Tibial nerve (tissue), 4 donors: ENCODE data around the gene GTF2E1.

ENCODE experiments used
- CTCF ChIP-seq, 5 experiments: fragments of 200-600 bp in 3 of 5; fragments of 450-650 bp in 2 of 5; sonication (generic) in 3 of 5; IDR thresholded peaks; one replicate each; pipeline ENCODE4 v1.5.1; 2016 to 2019; ENCODE audit warnings: antibody characterized with exemption in 5 of 5, mild to moderate bottlenecking in 3 of 5, moderate library complexity in 2 of 5
- EP300 ChIP-seq, 2 donors: sonication (generic); formaldehyde crosslinking; IDR thresholded peaks; one replicate each; pipeline ENCODE4 v1.6.1; 2017; ENCODE audit warnings: antibody characterized with exemption in 2 of 2, mild to moderate bottlenecking in 1 of 2
- POLR2A ChIP-seq, 2 donors: fragments of 450-650 bp; IDR thresholded peaks; one replicate each; pipeline ENCODE4 v1.6.1; 2017; ENCODE audit warnings: antibody characterized with exemption in 2 of 2, mild to moderate bottlenecking in 2 of 2, moderate library complexity in 2 of 2

DNA sequence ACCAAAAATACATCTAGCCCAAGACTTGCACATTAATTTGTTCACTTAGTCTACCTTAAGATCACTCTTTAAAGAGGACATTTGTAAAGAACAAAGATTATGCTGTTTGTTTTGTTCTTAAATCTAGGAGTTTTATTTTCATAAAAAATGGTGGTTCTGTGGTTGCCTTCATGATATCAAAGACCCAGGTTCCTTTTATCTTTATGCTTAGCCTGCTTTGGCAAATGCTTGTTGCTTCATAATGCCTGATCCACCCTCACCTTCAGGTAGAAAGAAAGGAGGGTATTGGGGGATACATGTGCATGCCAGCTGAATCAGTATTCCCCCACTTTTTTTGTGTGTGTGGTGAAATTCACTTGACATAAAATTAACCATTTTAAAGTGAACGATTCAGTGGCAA, 48.5 kb downstream of the GTF2E1 start:
- TF ChIP-seq POLR2A (IDR thresholded peaks at IDR 0.05): no peak
- TF ChIP-seq CTCF (IDR thresholded peaks at IDR 0.05): no peak
- TF ChIP-seq EP300 (IDR thresholded peaks at IDR 0.05): no peak
